H9 (cell line): ENCODE measurements around the gene CD180. TPM values are rescaled to one million over a fixed set of nuclear protein-coding genes. Genes with fewer than 3 reads are reported as not detected.
A peak's percentile ranks its signal among the peaks of the same experiment; 100 is the strongest.

Source experiments
- DNase-seq: peaks from one replicate; pipeline ENCODE4 v3.0.0-alpha.2; 2017
- H2AFZ ChIP-seq: one replicate; pipeline ENCODE4 v1.6.1; 2013; ENCODE audit warnings: mild to moderate bottlenecking, low read length, control low read depth, moderate library complexity
- H2AK5ac ChIP-seq: 2 replicates; pipeline ENCODE4 v1.6.1; 2013; ENCODE audit warnings: low read length, control low read depth, mixed read lengths; ENCODE audit not compliant: insufficient read length
- H2BK120ac ChIP-seq: one replicate; pipeline ENCODE4 v1.6.1; 2013; ENCODE audit warnings: low read depth, mild to moderate bottlenecking, low read length, control low read depth, inconsistent platforms; ENCODE audit not compliant: poor library complexity, severe bottlenecking
- H2BK12ac ChIP-seq: 2 replicates; pipeline ENCODE4 v1.6.1; 2013; ENCODE audit warnings: low read length, control low read depth, mixed read lengths, low read depth; ENCODE audit not compliant: insufficient read length
- H2BK15ac ChIP-seq: 2 replicates; pipeline ENCODE4 v1.6.1; 2013; ENCODE audit warnings: low read depth, low read length, control low read depth
- H2BK20ac ChIP-seq: one replicate; pipeline ENCODE4 v1.6.1; 2013; ENCODE audit warnings: low read depth, mild to moderate bottlenecking, low read length, control low read depth, inconsistent platforms; ENCODE audit not compliant: poor library complexity, severe bottlenecking
- H2BK5ac ChIP-seq: 2 replicates; pipeline ENCODE4 v1.6.1; 2013; ENCODE audit warnings: low read length, control low read depth, mixed read lengths; ENCODE audit not compliant: insufficient read length
- H3K14ac ChIP-seq: 2 replicates; pipeline ENCODE4 v1.6.1; 2013; ENCODE audit warnings: low read length, control low read depth; ENCODE audit not compliant: insufficient read depth
- H3K18ac ChIP-seq: 2 replicates; pipeline ENCODE4 v1.6.1; 2013; ENCODE audit warnings: low read depth, mild to moderate bottlenecking, mixed read lengths, low read length, control low read depth; ENCODE audit not compliant: insufficient read length
- H3K23ac ChIP-seq: 2 replicates; pipeline ENCODE4 v1.6.1; 2013; ENCODE audit warnings: low read length, control low read depth, mixed read lengths, low read depth; ENCODE audit not compliant: insufficient read length
- H3K23me2 ChIP-seq: 2 replicates; pipeline ENCODE4 v1.6.1; 2013; ENCODE audit warnings: low read depth, mild to moderate bottlenecking, mixed read lengths, low read length, control low read depth; ENCODE audit not compliant: insufficient read length, poor library complexity, severe bottlenecking
- H3K27ac ChIP-seq: 2 replicates; pipeline ENCODE4 v1.5.1; 2013; ENCODE audit warnings: low read length, control low read depth, mixed read lengths, low read depth; ENCODE audit not compliant: insufficient read length
- H3K27me3 ChIP-seq: 2 replicates; pipeline ENCODE4 v1.6.1; 2013; ENCODE audit warnings: low read length, control low read depth, inconsistent platforms; ENCODE audit not compliant: insufficient read depth
- H3K4ac ChIP-seq: 2 replicates; pipeline ENCODE4 v1.6.1; 2013; ENCODE audit warnings: low read depth, mild to moderate bottlenecking, control low read depth, inconsistent platforms, low read length, moderate library complexity
- H3K4me1 ChIP-seq: 2 replicates; pipeline ENCODE4 v1.6.1; 2013; ENCODE audit warnings: low read length, control low read depth, inconsistent platforms; ENCODE audit not compliant: insufficient read depth
- H3K4me2 ChIP-seq: 2 replicates; pipeline ENCODE4 v1.6.1; 2013; ENCODE audit warnings: low read length, control low read depth, mixed read lengths; ENCODE audit not compliant: insufficient read length, insufficient read depth
- H3K56ac ChIP-seq: 2 replicates; pipeline ENCODE4 v1.6.1; 2013; ENCODE audit warnings: low read depth, mild to moderate bottlenecking, mixed read lengths, low read length, control low read depth; ENCODE audit not compliant: insufficient read length
- H3K79me1 ChIP-seq: 2 replicates; pipeline ENCODE4 v1.6.1; 2013; ENCODE audit warnings: low read depth, mild to moderate bottlenecking, moderate library complexity, low read length, control low read depth, inconsistent platforms; ENCODE audit not compliant: insufficient read depth, poor library complexity, severe bottlenecking
- H3K79me2 ChIP-seq: 2 replicates; pipeline ENCODE4 v1.6.1; 2013; ENCODE audit warnings: low read length, control low read depth, inconsistent platforms; ENCODE audit not compliant: insufficient read depth
- H3K9ac ChIP-seq: 2 replicates; pipeline ENCODE4 v1.6.1; 2013; ENCODE audit warnings: low read length, control low read depth, mixed read lengths; ENCODE audit not compliant: insufficient read length; ENCODE audit errors: extremely low read depth
- H3K9me3 ChIP-seq: one replicate; pipeline ENCODE4 v1.6.1; 2013; ENCODE audit warnings: low read depth, low read length, inconsistent platforms; ENCODE audit not compliant: control insufficient read depth
- H3T11ph ChIP-seq: one replicate; pipeline ENCODE4 v1.6.1; 2013; ENCODE audit warnings: mild to moderate bottlenecking, low read length, control low read depth, inconsistent platforms
- H4K20me1 ChIP-seq: one replicate; pipeline ENCODE4 v1.6.1; 2013; ENCODE audit not compliant: control insufficient read depth, insufficient read length, insufficient read depth
- H4K5ac ChIP-seq: 2 replicates; pipeline ENCODE4 v1.6.1; 2013; ENCODE audit warnings: low read depth, mild to moderate bottlenecking, mixed read lengths, low read length, control low read depth; ENCODE audit not compliant: insufficient read length
- H4K8ac ChIP-seq: replicated peaks from 2 replicates; pipeline ENCODE4 v1.6.1; 2013; ENCODE audit warnings: low read length, control low read depth, mixed read lengths, low read depth; ENCODE audit not compliant: insufficient read length
- H4K91ac ChIP-seq: 2 replicates; pipeline ENCODE4 v1.6.1; 2013; ENCODE audit warnings: low read depth, mild to moderate bottlenecking, moderate library complexity, mixed read lengths, low read length, control low read depth; ENCODE audit not compliant: insufficient read length
- H3K27ac Mint-ChIP-seq, 3 experiments: 2 replicates in 2 of 3; 3 replicates in 1 of 3; pipeline ENCODE4 v1.8.0; 2020 to 2021; ENCODE audit warnings: mixed read lengths in 3 of 3, mild to moderate bottlenecking in 1 of 3, moderate library complexity in 1 of 3
- H3K27me3 Mint-ChIP-seq: 2 replicates; pipeline ENCODE4 v1.8.0; 2021; ENCODE audit warnings: low read depth, mild to moderate bottlenecking, moderate library complexity, mixed read lengths
- H3K36me3 Mint-ChIP-seq, 3 experiments: 2 replicates in 2 of 3; 3 replicates in 1 of 3; pipeline ENCODE4 v1.8.0; 2020 to 2021; ENCODE audit warnings: low read depth in 3 of 3, mixed read lengths in 3 of 3; ENCODE audit not compliant: insufficient read depth in 1 of 3
- H3K4me1 Mint-ChIP-seq, 2 experiments: 2 replicates each; pipeline ENCODE4 v1.8.0; 2020; ENCODE audit warnings: mixed read lengths in 2 of 2
- H3K4me3 Mint-ChIP-seq, 2 experiments: 2 replicates in 1 of 2; 3 replicates in 1 of 2; pipeline ENCODE4 v1.8.0; 2020 to 2021; ENCODE audit warnings: mild to moderate bottlenecking in 2 of 2, mixed read lengths in 2 of 2, moderate library complexity in 1 of 2
- H3K9me3 Mint-ChIP-seq, 2 experiments: 2 replicates in 1 of 2; 3 replicates in 1 of 2; pipeline ENCODE4 v1.8.0; 2020; ENCODE audit warnings: mild to moderate bottlenecking in 2 of 2, mixed read lengths in 2 of 2, moderate library complexity in 1 of 2
- WGBS: extraction: QIAGEN DNeasy Blood & Tissue Kit; methylation state at CpG from one replicate; pipeline ENCODE4 v1.1.7; 2013; ENCODE audit warnings: missing lambda C conversion rate, low lambda C conversion rate, mixed read lengths; ENCODE audit not compliant: insufficient read length; ENCODE audit errors: extremely low coverage; 5-methylcytosine and 5-hydroxymethylcytosine counted together
- total RNA-seq: library from RNA; stranded (reverse); gene quantifications from 2 replicates; pipeline ENCODE4 v1.2.1, GENCODE V29; 2021
- TF ChIP-seq, protein P1 (sequence below): fragments of 200-600 bp; sonication (generic); conservative IDR thresholded peaks from 3 replicates; pipeline ENCODE4 v1.8.0; 2021; ENCODE audit warnings: antibody characterized with exemption, mild to moderate bottlenecking

The CD180 gene
- total RNA-seq, 1 experiment from 2014 or later: not detected

DNA sequence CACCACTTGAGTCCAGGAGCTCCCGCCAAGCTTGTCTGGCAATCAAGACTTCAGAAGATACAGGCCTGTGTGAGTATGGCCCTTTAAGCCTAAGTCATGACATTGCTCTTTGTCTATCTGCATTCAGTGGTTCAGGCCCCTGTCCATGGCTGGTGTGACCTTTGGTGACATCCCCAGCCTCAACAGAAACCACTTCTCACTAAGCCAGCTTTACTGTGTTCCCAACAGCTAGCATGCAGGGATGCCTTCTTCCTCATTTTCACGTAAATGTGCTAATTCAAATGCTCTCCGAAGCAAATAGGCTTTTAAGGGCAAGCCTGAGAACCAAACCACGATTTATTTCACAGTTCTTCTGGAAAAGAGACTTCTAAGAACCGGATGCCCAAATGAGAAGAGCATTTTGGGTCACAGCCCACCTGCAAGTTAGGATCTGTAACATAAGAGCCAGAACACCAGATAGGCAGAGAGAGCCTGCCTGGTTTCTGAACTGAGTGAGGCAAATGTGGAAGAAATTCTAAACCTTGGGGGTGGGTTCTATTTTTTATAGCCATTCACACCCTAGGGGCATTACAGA is 14.9 kb downstream of the CD180 start:
- Histone ChIP-seq H3K79me2 (no peaks in the 10 kb centered on the region), H2BK20ac (no peak overlapping the region), H2BK120ac (no peak overlapping the region), H3K9ac (no peak overlapping the region), H2AFZ (no peak overlapping the region), H4K8ac (no peak overlapping the region), H2BK5ac (no peak overlapping the region), H4K5ac (no peak overlapping the region), H3K79me1 (no peaks in the 10 kb centered on the region), H3K23ac (no peak overlapping the region), H3K4me2 (no peak overlapping the region), H3K9me3 (no peaks in the 10 kb centered on the region), H3K4me1 (no peaks in the 10 kb centered on the region; the same call in 1 of the 2 replicates), H3K18ac (no peak overlapping the region), H3K4ac (no peak overlapping the region), H3K23me2 (no peaks in the 10 kb centered on the region), H3K14ac (no peak overlapping the region), H2BK12ac (no peak overlapping the region), H2AK5ac (no peak overlapping the region), H4K91ac (no peak overlapping the region), H3K27me3 (no peaks in the 10 kb centered on the region), H2BK15ac (no peak overlapping the region), H3T11ph (no peak overlapping the region), H4K20me1 (no peaks in the 10 kb centered on the region), H3K27ac (no peak overlapping the region), H3K56ac (no peak overlapping the region)
- peak; percentile 38 for DNase-seq
- TF ChIP-seq, protein P1, sequence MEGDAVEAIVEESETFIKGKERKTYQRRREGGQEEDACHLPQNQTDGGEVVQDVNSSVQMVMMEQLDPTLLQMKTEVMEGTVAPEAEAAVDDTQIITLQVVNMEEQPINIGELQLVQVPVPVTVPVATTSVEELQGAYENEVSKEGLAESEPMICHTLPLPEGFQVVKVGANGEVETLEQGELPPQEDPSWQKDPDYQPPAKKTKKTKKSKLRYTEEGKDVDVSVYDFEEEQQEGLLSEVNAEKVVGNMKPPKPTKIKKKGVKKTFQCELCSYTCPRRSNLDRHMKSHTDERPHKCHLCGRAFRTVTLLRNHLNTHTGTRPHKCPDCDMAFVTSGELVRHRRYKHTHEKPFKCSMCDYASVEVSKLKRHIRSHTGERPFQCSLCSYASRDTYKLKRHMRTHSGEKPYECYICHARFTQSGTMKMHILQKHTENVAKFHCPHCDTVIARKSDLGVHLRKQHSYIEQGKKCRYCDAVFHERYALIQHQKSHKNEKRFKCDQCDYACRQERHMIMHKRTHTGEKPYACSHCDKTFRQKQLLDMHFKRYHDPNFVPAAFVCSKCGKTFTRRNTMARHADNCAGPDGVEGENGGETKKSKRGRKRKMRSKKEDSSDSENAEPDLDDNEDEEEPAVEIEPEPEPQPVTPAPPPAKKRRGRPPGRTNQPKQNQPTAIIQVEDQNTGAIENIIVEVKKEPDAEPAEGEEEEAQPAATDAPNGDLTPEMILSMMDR: no peak
- Mint-ChIP-seq H3K4me3 (0 out of 5 replicates have a peak overlapping the region, but pooled peaks of 1 of the 2 experiments have one; percentile 7), H3K4me1 (peaks cover 26 to 27% of the 10 kb centered on the region in 2 experiments), H3K36me3 (peaks cover 0 to 13% (median 3%) of the 10 kb centered on the region in 3 experiments; a peak in 6 of 7 replicates), H3K27me3 (peaks cover 11% of the 10 kb centered on the region), H3K9me3 (peaks cover 7 to 9% of the 10 kb centered on the region in 2 experiments), H3K27ac (peak overlapping the region; percentile 24 to 88 (median 27); a peak in 3 of 7 replicates)
- WGBS: no CpG with 5 or more reads among the region's 5 CpGs
